Raji (cell line): ENCODE measurements around the gene FPR3.

Experiments used
- POLR2A ChIP-seq: IDR thresholded peaks from 2 replicates; pipeline ENCODE4 v1.6.1; 2011; ENCODE audit warnings: low read depth, low read length, control low read depth; ENCODE audit not compliant: insufficient read depth

Gene FPR3

GRCh38 chr19:51794885-51795490 is at the start of gene FPR3:
Gene FPR3 (plus strand): TSS chr19:51795157. CDS start chr19:51823749, 28,592 bp downstream.
- TF ChIP-seq POLR2A = no peak

- TF ChIP-seq POLR2A = no peak
These were observed 48.2 kb upstream of the FPR3 start for GRCh38 chr19:51746731-51747130.

- no peak for TF ChIP-seq POLR2A
These were observed 45.0 kb upstream of the FPR3 start for GRCh38 chr19:51749979-51750378.

- no peak for TF ChIP-seq POLR2A
These were observed 44.4 kb upstream of the FPR3 start for GRCh38 chr19:51750400-51751094.

GRCh38 chr19:51751655-51752054 is 43.3 kb upstream of the FPR3 start, which contains the start of gene FPR1:
Gene FPR1 (minus strand): TSS chr19:51751878. CDS start chr19:51746994, 4,884 bp downstream.
- no peak for TF ChIP-seq POLR2A

- TF ChIP-seq POLR2A = no peak
These were observed 40.8 kb upstream of the FPR3 start for GRCh38 chr19:51754109-51754508.

GRCh38 chr19:51754770-51755169 is 40.2 kb upstream of the FPR3 start:
- TF ChIP-seq POLR2A = no peak

- TF ChIP-seq POLR2A = no peak
These were observed 39.4 kb upstream of the FPR3 start for GRCh38 chr19:51755571-51755970.

- no peak for TF ChIP-seq POLR2A
These were observed 34.1 kb upstream of the FPR3 start, which contains the start of gene FPR2 for GRCh38 chr19:51760697-51761356. Gene FPR2 (plus strand): TSS chr19:51761180. CDS start chr19:51768659, 7,479 bp downstream.

GRCh38 chr19:51761696-51762095 is 33.3 kb upstream of the FPR3 start:
- no peak for TF ChIP-seq POLR2A

GRCh38 chr19:51765086-51765485 is 29.9 kb upstream of the FPR3 start:
- no peak for TF ChIP-seq POLR2A

GRCh38 chr19:51766461-51766860 is 28.5 kb upstream of the FPR3 start:
- TF ChIP-seq POLR2A = no peak

- TF ChIP-seq POLR2A = no peak
These were observed 23.4 kb upstream of the FPR3 start for GRCh38 chr19:51771376-51772130.

GRCh38 chr19:51772977-51773376 is 22.0 kb upstream of the FPR3 start:
- no peak for TF ChIP-seq POLR2A
